ENCODE measurements around the gene C11orf65.

C11orf65 gene

GRCh38 chr11:108467091-108467823, at the start of gene C11orf65:
TSS of gene C11orf65 (minus strand) at chr11:108467529. CDS start at chr11:108461559, 5,970 bp downstream.
- peak; percentile 97 for DNase-seq (ENCODE audit: low spot score)

- no peak for DNase-seq (ENCODE audit: low spot score)
Observed at GRCh38 chr11:108516125-108516524, 48.8 kb upstream of the C11orf65 start.

- DNase-seq (ENCODE audit: low spot score) = peak; percentile 37
Observed at GRCh38 chr11:108512708-108513107, 45.4 kb upstream of the C11orf65 start.

GRCh38 chr11:108511851-108512474, 44.6 kb upstream of the C11orf65 start:
- peak; percentile 98 for DNase-seq (ENCODE audit: low spot score)

- DNase-seq (ENCODE audit: low spot score) = no peak
Observed at GRCh38 chr11:108508653-108509593, 41.6 kb upstream of the C11orf65 start.

- DNase-seq (ENCODE audit: low spot score) = no peak
Observed at GRCh38 chr11:108501396-108501795, 34.1 kb upstream of the C11orf65 start.

GRCh38 chr11:108500721-108501120, 33.4 kb upstream of the C11orf65 start:
- DNase-seq (ENCODE audit: low spot score) = no peak

GRCh38 chr11:108500169-108500568, 32.8 kb upstream of the C11orf65 start:
- DNase-seq (ENCODE audit: low spot score) = no peak

- DNase-seq (ENCODE audit: low spot score) = no peak
Observed at GRCh38 chr11:108498816-108499408, 31.6 kb upstream of the C11orf65 start.

GRCh38 chr11:108498046-108498815, 30.9 kb upstream of the C11orf65 start, which contains the start of gene POGLUT3:
TSS of gene POGLUT3 (minus strand) at chr11:108498384. CDS start at chr11:108498366, 18 bp downstream.
- DNase-seq (ENCODE audit: low spot score) = peak; percentile 50

GRCh38 chr11:108497317-108498045, 30.2 kb upstream of the C11orf65 start:
- DNase-seq (ENCODE audit: low spot score) = peak; percentile 97

- peak; percentile 8 for DNase-seq (ENCODE audit: low spot score)
Observed at GRCh38 chr11:108496643-108497256, 29.4 kb upstream of the C11orf65 start.

GRCh38 chr11:108495326-108495725, 28.0 kb upstream of the C11orf65 start:
- no peak for DNase-seq (ENCODE audit: low spot score)

GRCh38 chr11:108494182-108494581, 26.9 kb upstream of the C11orf65 start:
- no peak for DNase-seq (ENCODE audit: low spot score)

- DNase-seq (ENCODE audit: low spot score) = no peak
Observed at GRCh38 chr11:108491936-108492335, 24.6 kb upstream of the C11orf65 start.

- DNase-seq (ENCODE audit: low spot score) = no peak
Observed at GRCh38 chr11:108486828-108487227, 19.5 kb upstream of the C11orf65 start.

- DNase-seq (ENCODE audit: low spot score) = no peak
Observed at GRCh38 chr11:108486331-108486730, 19.0 kb upstream of the C11orf65 start.

GRCh38 chr11:108483163-108483562, 15.8 kb upstream of the C11orf65 start:
- peak; percentile 60 for DNase-seq (ENCODE audit: low spot score)

GRCh38 chr11:108474664-108475463, 7.5 kb upstream of the C11orf65 start:
- peak; percentile 6 for DNase-seq (ENCODE audit: low spot score)

All from kidney tubule cell (primary cell).